HAP-1 (cell line): ENCODE results near the gene ESF1.

Experiments
- DNase-seq, 2 experiments: peaks; one replicate each; pipeline ENCODE4 v3.0.0-alpha.2; 2016 to 2020; ENCODE audit warnings: low spot score in 2 of 2
- H3K27me3 ChIP-seq: fragments of 250-450 bp; sonication (Bioruptor Pico); 2 replicates; pipeline ENCODE4 v1.5.1; 2020; ENCODE audit warnings: low read depth, mild to moderate bottlenecking, moderate library complexity
- H3K36me3 ChIP-seq: fragments of 250-450 bp; sonication (Bioruptor Pico); replicated peaks from 2 replicates; pipeline ENCODE4 v1.5.1; 2020; ENCODE audit warnings: mild to moderate bottlenecking
- H3K4me1 ChIP-seq: fragments of 250-450 bp; sonication (Bioruptor Pico); 2 replicates; pipeline ENCODE4 v1.5.1; 2020; ENCODE audit warnings: mild to moderate bottlenecking
- H3K4me3 ChIP-seq: fragments of 250-450 bp; sonication (Bioruptor Pico); 2 replicates; pipeline ENCODE4 v1.5.1; 2020; ENCODE audit warnings: mild to moderate bottlenecking, moderate library complexity
- H3K9me3 ChIP-seq: fragments of 250-450 bp; sonication (Bioruptor Pico); 2 replicates; pipeline ENCODE4 v1.5.1; 2020; ENCODE audit warnings: mild to moderate bottlenecking, moderate library complexity
- in situ Hi-C: fragments of 300-500 bp; cut with MboI; formaldehyde crosslinking; loops from 3 replicates; pipeline ENCODE4 v1.14.3; 2020; ENCODE audit warnings: low sequenced_read_pairs, inconsistent platforms, mixed read lengths

Gene ESF1

GRCh38 chr20:13671512-13671911 lies 113.2 kb downstream of the ESF1 start:
- no peak for DNase-seq
- in situ Hi-C loops = no loop called here
- Histone ChIP-seq H3K4me3 (no peak overlapping the region), H3K9me3 (no peaks in the 10 kb centered on the region), H3K27me3 (peaks cover 14% of the 10 kb centered on the region), H3K4me1 (no peaks in the 10 kb centered on the region), H3K36me3 (no peaks in the 10 kb centered on the region)

- no peak for DNase-seq
- in situ Hi-C loops = no loop called here
- Histone ChIP-seq H3K4me3 (no peak overlapping the region), H3K27me3 (peaks cover 14% of the 10 kb centered on the region), H3K4me1 (no peaks in the 10 kb centered on the region), H3K36me3 (no peaks in the 10 kb centered on the region), H3K9me3 (no peaks in the 10 kb centered on the region)
Observed at GRCh38 chr20:13670160-13670559, 114.6 kb downstream of the ESF1 start.

- in situ Hi-C loops = no loop called here
- H3K4me1 ChIP-seq = no peaks in the 10 kb centered on the region
- H3K4me3 ChIP-seq = no peak overlapping the region
- H3K27me3 ChIP-seq = no peaks in the 10 kb centered on the region; the same call in 1 of the 2 replicates
- DNase-seq = no peak
- no peaks in the 10 kb centered on the region for H3K9me3 ChIP-seq
- H3K36me3 ChIP-seq = no peaks in the 10 kb centered on the region
Observed at GRCh38 chr20:13665709-13666395, 118.9 kb downstream of the ESF1 start.
